ENCODE results near the gene ARFIP1.
"Not testable (repeated sequence)": the region's sequence is repeated elsewhere in the genome, so short reads cannot be mapped to it uniquely, and the experiment has no call there.

The ARFIP1 gene

GRCh38 chr4:152785639-152786615, 6.2 kb downstream of the ARFIP1 start:
- no peak for DNase-seq

DNA sequence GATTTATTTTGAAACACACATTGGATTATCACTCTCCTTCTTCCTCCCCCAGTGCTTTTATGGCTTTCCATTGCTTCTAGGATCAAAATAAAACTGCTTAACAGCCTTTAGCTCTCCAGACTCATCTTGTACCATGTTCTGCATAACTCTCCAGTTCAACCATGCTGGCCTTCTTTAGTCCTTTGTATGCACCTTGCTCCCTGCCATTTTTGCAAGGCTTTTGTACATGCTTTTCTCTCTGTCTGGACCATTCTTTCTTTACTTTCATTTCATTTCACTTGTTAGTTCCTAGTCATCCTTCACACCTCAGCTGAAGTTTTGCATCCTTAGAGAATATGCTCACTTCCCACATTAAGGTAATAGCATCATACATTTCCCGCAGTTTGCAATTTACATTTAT, 6.9 kb downstream of the ARFIP1 start:
- no peak for DNase-seq

- no peak for DNase-seq
Observed at GRCh38 chr4:152795891-152796290, 16.1 kb downstream of the ARFIP1 start.

GRCh38 chr4:152803541-152803940, 23.8 kb downstream of the ARFIP1 start:
- DNase-seq = no peak

- no peak for DNase-seq
Observed at GRCh38 chr4:152805071-152805650, 25.4 kb downstream of the ARFIP1 start.

DNA sequence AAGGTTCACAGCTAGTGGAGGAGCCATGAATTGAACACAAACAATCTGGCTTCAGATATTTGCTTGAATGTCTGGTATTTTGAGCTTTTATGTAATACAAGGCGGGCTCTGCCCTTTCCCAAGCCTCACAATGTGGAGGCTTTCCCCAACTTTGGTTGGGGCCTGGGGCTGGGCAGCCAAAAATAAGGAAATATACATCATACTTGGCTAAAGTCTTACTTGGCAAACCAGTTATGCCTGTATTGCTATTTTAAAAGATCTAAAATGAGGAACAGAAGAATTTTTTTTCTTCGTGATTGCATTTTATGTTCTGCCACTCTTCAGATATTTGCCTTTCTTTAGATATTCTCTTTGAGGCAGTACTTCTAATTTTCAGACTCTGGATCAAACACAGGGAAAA, 26.1 kb downstream of the ARFIP1 start:
- no peak for DNase-seq

DNA sequence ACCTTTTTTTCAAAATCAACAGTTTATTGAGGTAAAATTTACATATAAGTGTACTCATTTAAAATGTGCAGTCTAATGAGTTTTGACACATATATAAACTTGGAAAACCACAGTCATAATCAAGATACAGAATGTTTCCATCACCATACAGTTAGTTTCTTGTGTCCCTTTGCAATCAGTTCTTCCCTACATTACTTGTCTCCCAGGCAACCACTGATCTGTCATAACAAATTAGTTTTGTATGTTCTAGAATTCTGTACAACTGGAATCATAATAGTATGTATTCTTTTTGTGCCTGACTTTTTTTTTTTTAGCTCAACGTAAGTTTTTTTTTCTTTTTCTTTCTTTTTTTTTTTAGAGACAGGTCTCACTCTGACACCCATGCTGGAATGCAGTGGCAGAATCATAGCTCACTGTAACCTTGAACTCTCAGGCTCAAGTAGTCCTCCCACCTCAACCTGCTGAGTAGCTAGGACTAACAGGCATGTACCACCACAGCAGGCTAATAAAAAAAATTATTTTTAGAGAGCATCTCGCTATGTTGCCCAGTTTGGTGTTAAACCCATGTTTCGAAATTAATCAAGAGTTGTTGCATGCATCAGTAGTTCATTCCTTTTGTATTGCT, 26.9 kb downstream of the ARFIP1 start:
- DNase-seq = no peak

GRCh38 chr4:152807294-152807829, 27.6 kb downstream of the ARFIP1 start:
- no peak for DNase-seq

- no peak for DNase-seq
Observed at GRCh38 chr4:152808670-152809069, 28.9 kb downstream of the ARFIP1 start.

GRCh38 chr4:152810715-152811287, 31.0 kb downstream of the ARFIP1 start:
- no peak for DNase-seq

DNA sequence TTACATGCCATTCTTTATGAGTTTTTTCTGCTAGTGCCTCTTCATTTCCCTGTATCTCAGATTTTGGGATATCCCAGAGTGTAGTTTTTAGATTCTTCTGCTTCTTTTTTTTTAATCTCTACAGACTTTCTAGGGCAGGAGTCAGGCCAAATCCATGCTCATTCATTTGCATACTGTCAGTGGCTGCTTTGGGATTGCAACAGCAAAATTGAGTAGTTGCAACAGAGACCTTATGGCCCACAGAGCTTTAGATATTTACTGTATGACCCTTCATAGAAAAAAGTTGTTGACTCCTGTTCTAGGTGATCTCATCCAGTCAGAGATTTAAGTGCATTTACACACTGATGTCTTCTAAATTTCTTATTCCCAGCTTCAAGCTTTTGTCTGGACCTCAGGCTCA, 35.3 kb downstream of the ARFIP1 start:
- DNase-seq = no peak

- DNase-seq = no peak
Observed at GRCh38 chr4:152817331-152817730, 37.6 kb downstream of the ARFIP1 start.

GRCh38 chr4:152819026-152819645, 39.4 kb downstream of the ARFIP1 start:
- DNase-seq = no peak

GRCh38 chr4:152820073-152820472, 40.3 kb downstream of the ARFIP1 start:
- DNase-seq = no peak

GRCh38 chr4:152822323-152822722, 42.6 kb downstream of the ARFIP1 start:
- no peak for DNase-seq

GRCh38 chr4:152824561-152824960, 44.8 kb downstream of the ARFIP1 start:
- DNase-seq = no peak

GRCh38 chr4:152825336-152825735, 45.6 kb downstream of the ARFIP1 start:
- DNase-seq = no peak

GRCh38 chr4:152828122-152828521, 48.4 kb downstream of the ARFIP1 start:
- DNase-seq = no peak

DNA sequence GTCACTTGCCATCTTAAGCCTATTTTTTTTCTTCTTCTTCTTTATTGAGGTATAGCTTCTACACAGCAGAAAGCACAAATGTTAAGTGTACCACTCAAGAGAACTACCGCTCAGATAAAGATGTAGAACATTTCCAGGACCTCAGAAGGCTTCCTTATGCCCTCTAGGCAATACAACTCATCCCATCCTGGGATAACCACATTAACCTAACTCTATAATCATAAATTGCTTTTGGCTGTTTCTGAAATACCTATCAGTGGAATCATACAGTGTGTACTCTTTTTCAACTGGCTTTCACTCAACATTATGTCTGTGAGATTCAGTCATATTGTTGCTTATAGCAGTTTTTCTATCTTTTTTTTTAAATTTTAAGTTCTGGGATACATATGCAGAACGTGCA, 51.7 kb downstream of the ARFIP1 start:
- no peak for DNase-seq

- DNase-seq = no peak
Observed at GRCh38 chr4:152836936-152837335, 57.2 kb downstream of the ARFIP1 start.

DNA sequence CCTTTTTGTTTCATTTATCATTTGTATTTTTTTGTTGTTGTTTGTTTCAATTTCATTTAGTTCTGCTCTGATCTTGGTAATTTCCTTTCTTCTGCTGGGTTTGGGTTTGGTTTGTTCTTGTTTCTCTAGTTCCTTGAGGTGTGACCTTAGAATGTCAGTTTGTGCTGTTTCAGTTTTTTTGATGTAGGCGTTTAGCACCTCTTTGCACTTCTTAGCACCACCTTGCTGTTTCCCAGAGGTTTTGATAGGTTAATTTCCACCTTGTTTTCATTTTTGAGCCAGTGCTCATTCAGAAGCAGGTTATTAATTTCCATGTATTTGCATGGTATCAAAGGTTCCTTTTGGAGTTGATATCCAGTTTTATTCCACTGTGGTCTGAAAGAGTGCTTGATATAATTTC, 60.0 kb downstream of the ARFIP1 start:
- not testable (repeated sequence) for DNase-seq

DNA sequence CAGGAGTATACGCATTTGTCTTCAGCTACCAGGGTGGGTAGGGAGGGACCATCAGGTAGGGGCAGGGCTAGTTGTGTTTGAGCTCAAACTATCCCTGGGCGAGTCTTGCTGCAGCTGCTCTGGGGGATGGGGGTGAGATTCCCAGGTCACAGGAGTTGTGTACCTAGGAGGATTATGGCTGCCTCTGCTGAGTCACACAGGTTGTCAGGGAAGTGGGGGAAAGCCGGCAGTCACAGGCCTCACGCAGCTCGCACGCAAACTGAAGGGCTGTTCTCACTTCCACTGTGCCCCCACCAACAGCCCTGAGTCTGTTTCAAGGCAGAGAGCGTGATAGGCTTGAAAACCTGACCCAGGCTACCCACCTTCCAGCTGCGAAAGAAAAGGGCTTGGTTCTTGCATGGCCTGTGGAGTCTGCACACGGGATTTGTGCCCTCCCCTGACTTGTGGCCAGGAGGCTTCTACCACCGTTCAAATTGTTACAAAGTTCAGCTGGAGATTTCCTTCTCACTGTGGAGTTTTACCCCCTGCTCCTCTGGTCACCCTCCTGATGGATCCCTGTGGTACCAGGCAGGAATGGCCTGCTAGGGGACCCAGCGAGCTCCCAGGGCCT, 63.8 kb downstream of the ARFIP1 start:
- DNase-seq = no peak

Measured in amniotic stem cell (primary cell).